ENCODE results near the gene ACADSB. TPM values are rescaled to one million over a fixed set of nuclear protein-coding genes. Genes with fewer than 3 reads are reported as not detected.

Gene ACADSB
- 10 to 100 TPM in 2 of 4 donors, 1 to 10 TPM in 2; 3.0 to 31.4 (median 13.9) TPM for total RNA-seq

DNA sequence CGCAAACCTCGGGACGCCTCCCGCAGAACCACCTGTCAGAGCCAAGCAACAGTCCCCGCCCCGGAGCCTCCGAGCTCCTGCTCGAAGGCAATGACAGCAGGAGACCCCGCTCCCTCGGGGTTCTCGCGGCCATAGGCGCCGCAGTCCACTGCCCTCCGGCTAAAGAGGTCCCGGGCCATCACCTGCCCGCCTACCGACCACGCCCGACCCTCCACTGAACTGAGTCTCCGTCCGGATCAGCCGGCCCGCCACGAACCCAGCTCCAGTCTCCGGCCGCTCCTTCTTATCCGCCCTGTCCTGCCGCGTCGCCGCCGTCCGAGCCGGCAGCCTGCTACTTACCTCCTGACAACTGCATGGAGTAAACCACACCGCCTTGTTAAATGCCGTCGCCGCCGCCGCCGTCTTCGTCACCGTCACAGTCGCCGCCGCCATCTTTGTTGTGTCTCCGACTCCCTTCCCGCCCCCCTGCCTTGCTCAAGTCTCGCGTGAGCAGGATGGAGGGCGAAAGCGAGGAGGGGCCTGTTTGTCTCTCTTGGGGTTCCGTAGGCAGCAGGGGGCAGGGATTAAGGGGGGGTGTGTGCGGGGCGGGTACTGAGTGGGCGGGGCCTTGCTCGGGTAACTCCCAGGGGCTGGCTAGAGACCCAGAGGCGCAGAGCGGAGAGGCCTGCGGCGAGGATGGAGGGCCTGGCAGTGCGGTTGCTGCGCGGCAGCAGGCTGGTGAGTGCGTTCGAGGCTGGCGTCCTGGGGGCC is at the start of gene ACADSB, which contains the start of gene IKZF5:
TSS of gene ACADSB (plus strand) at position 652 of the 750 bp plus-strand sequence. CDS start at position 676, 24 bp downstream.
TSS of gene IKZF5 (minus strand) at position 441 of the 750 bp plus-strand sequence. CDS start 10,170 bp downstream, outside the sequence.
- no peaks in the 10 kb centered on the region for H3K9me3 ChIP-seq
- in situ Hi-C loops (cut with MboI; ENCODE audit: low pct_ligation_motif_present in 1 of 4, low pct_unique_long_range_greater_than_20kb in 1 of 4, low sequenced_read_pairs in 3 of 4): no loop called here

DNA sequence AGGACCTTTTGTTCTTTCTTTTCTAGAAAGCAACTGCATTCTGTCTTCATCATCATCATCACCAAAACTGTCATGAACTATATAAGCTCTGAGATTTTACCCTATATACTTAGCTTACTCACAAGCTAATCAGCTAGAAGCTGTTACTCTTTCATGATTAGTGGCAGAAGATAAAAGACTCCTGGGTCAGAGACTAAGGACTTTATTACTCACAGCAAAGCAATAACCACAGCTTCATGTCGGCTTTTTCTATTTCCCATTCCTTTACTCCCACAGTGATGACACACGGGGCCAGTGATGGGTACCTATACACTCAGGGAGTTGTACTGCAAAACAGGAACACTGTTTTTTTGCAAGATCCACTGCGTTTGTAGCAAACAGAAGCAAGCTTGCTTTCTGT is 46.4 kb upstream of the ACADSB start:
- intact Hi-C loops (cut with DNase I; ENCODE audit: low total_unique reads): no loop called here

More for the DNA sequence above, at the start of gene ACADSB, which contains the start of gene IKZF5:
- 1% methylated on average over 59 of the region's 68 CpGs; no CpG with 5 or more reads in 1 of the 2 donors for WGBS, 2 donors (ENCODE audit: low coverage in 1 of 2)
- no peaks in the 10 kb centered on the region for H3K36me3 ChIP-seq
- H3K27me3 ChIP-seq: no peaks in the 10 kb centered on the region
- peak within 1 kb of the TSS; percentile 91 to 96 (median 93) for H3K27ac ChIP-seq
- H3K4me3 ChIP-seq: peak within 1 kb of the TSS; percentile 85 to 100 (median 94)
- DNase-seq: peak; percentile 97
- peaks cover 0 to 34% (median 19%) of the 10 kb centered on the region in 4 donors for H3K4me1 ChIP-seq
- TF ChIP-seq EP300 (IDR thresholded peaks at IDR 0.05; ENCODE audit: low read depth): no peak
- peak; percentile 92 to 95 (median 95) for TF ChIP-seq POLR2AphosphoS5 (IDR thresholded peaks at IDR 0.05)
- TF ChIP-seq CTCF (IDR thresholded peaks at IDR 0.05): no peak
- TF ChIP-seq POLR2A (IDR thresholded peaks at IDR 0.05): peak; percentile 88
- intact Hi-C loops (cut with DNase I; ENCODE audit: low total_unique reads): loop anchor here (1.0 kb wide), 1 partner anchor 28 kb away; the partner anchor contains the start of gene PSTK

DNA sequence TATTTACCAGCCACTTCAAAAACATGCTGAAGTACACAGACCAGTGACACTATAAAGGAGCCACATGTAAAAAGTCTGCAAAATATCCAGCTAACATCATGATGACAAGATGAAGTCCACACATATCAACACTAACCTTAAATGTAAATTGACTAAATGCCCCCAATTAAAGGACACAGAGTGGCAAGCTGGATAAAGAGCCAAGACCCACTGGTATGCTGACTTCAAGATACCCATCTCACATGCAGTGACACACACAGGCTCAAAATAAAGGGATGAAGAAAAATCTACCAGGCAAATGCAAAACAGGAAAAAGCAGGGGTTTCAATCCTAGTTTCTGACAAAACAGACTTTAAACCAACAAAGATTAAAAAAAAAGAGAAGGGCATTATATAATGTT is 41.9 kb upstream of the ACADSB start:
- Histone ChIP-seq H3K36me3 (no peaks in the 10 kb centered on the region), H3K27me3 (no peaks in the 10 kb centered on the region), H3K9me3 (peaks cover 4 to 14% of the 10 kb centered on the region in 2 donors), H3K4me1 (no peaks in the 10 kb centered on the region), H3K27ac (no peak overlapping the region), H3K4me3 (no peak overlapping the region)
- TF ChIP-seq EP300 (IDR thresholded peaks at IDR 0.05; ENCODE audit: low read depth) (no peak), POLR2A (IDR thresholded peaks at IDR 0.05) (no peak), CTCF (IDR thresholded peaks at IDR 0.05) (no peak), POLR2AphosphoS5 (IDR thresholded peaks at IDR 0.05) (no peak)
- no peak for DNase-seq
- intact Hi-C loops (cut with DNase I; ENCODE audit: low total_unique reads) (no loop called here), in situ Hi-C loops (cut with MboI; ENCODE audit: low pct_ligation_motif_present in 1 of 4, low pct_unique_long_range_greater_than_20kb in 1 of 4, low sequenced_read_pairs in 3 of 4) (no loop called here)

More for the DNA sequence above, 46.4 kb upstream of the ACADSB start:
- Histone ChIP-seq H3K9me3 (peaks cover 4 to 6% of the 10 kb centered on the region in 2 donors), H3K4me3 (no peak overlapping the region), H3K36me3 (no peaks in the 10 kb centered on the region), H3K4me1 (no peaks in the 10 kb centered on the region), H3K27me3 (no peaks in the 10 kb centered on the region), H3K27ac (no peak overlapping the region)
- TF ChIP-seq EP300 (IDR thresholded peaks at IDR 0.05; ENCODE audit: low read depth): no peak
- TF ChIP-seq CTCF (IDR thresholded peaks at IDR 0.05): no peak
- TF ChIP-seq POLR2AphosphoS5 (IDR thresholded peaks at IDR 0.05): no peak
- TF ChIP-seq POLR2A (IDR thresholded peaks at IDR 0.05): no peak
- in situ Hi-C loops (cut with MboI; ENCODE audit: low pct_ligation_motif_present in 1 of 4, low pct_unique_long_range_greater_than_20kb in 1 of 4, low sequenced_read_pairs in 3 of 4): no loop called here
- no peak for DNase-seq
- 53 to 57% methylated on average over 1 to 3 of the region's 3 CpGs for WGBS, 2 donors (ENCODE audit: low coverage in 1 of 2)

GRCh38 chr10:122968698-122969097 is 40.1 kb upstream of the ACADSB start:
- WGBS, 2 donors (ENCODE audit: low coverage in 1 of 2): 76 to 77% methylated on average over 2 to 3 of the region's 3 CpGs
- intact Hi-C loops (cut with DNase I; ENCODE audit: low total_unique reads): no loop called here
- Histone ChIP-seq H3K4me3 (no peak overlapping the region), H3K36me3 (no peaks in the 10 kb centered on the region), H3K4me1 (no peaks in the 10 kb centered on the region), H3K27ac (no peak overlapping the region), H3K27me3 (no peaks in the 10 kb centered on the region), H3K9me3 (peaks cover 4 to 14% of the 10 kb centered on the region in 2 donors)
- in situ Hi-C loops (cut with MboI; ENCODE audit: low pct_ligation_motif_present in 1 of 4, low pct_unique_long_range_greater_than_20kb in 1 of 4, low sequenced_read_pairs in 3 of 4): no loop called here
- no peak for TF ChIP-seq EP300 (IDR thresholded peaks at IDR 0.05; ENCODE audit: low read depth)
- no peak for TF ChIP-seq POLR2A (IDR thresholded peaks at IDR 0.05)
- TF ChIP-seq CTCF (IDR thresholded peaks at IDR 0.05): no peak
- TF ChIP-seq POLR2AphosphoS5 (IDR thresholded peaks at IDR 0.05): no peak
- no peak for DNase-seq

Measured in transverse colon (tissue), 4 donors.